A549 treated with AZD9567 at 1 μM for 4 hours (cell line): Measurements from ENCODE around the gene SMOC1. TPM values are rescaled to one million over a fixed set of nuclear protein-coding genes. Genes with fewer than 3 reads are reported as not detected.

ENCODE experiments used
- total RNA-seq: library from RNA; stranded (reverse); fragments of 200-300 nt; extraction: Qiagen RNA extraction; gene quantifications from 5 replicates; pipeline ENCODE4 v1.2.3, GENCODE V29; 2022; ENCODE audit not compliant: insufficient read depth

The SMOC1 gene
- 14.1 to 20.5 TPM (median 17.7 TPM) in 5 replicates for total RNA-seq

GRCh38 chr14:69879175-69880043 is at the start of gene SMOC1:
SMOC1 (plus strand) TSS chr14:69879416; CDS start chr14:69879679, 263 bp downstream.

Other genes with a start within 250 kb of the SMOC1 start
- 226 to 346 TPM (median 256 TPM) in 5 replicates for gene SRSF5, start 112.3 kb upstream of the SMOC1 start, total RNA-seq
- not detected in 5 replicates for gene SLC10A1, start 82.2 kb upstream of the SMOC1 start, total RNA-seq